ENCODE data around the gene LMO3. TPM values are rescaled to one million over a fixed set of nuclear protein-coding genes. Genes with fewer than 3 reads are reported as not detected.
A peak's percentile ranks its signal among the peaks of the same experiment; 100 is the strongest.

LMO3 gene
- total RNA-seq, 4 donors from 2014 or later = 9.2 to 55.1 (median 41.0) TPM

GRCh38 chr12:16611146-16611545 is 5.2 kb upstream of the LMO3 start:
- DNase-seq = no peak
- Histone ChIP-seq H3K36me3 (no peaks in the 10 kb centered on the region), H3K27me3 (peaks cover 35% of the 10 kb centered on the region), H3K4me1 (peaks cover 0 to 10% (median 1%) of the 10 kb centered on the region in 4 donors), H3K9me3 (no peaks in the 10 kb centered on the region), H3K4me3 (peak overlapping the region in 1 of 4 donors; percentile 8), H3K27ac (peak overlapping the region; percentile 42 to 85 (median 71))
- WGBS, 2 donors (ENCODE audit: low coverage in 1 of 2) = 28 to 52% methylated on average over 2 of the region's 2 CpGs
- TF ChIP-seq EP300 (IDR thresholded peaks at IDR 0.05; ENCODE audit: low read depth) (no peak), POLR2A (IDR thresholded peaks at IDR 0.05) (no peak), CTCF (IDR thresholded peaks at IDR 0.05) (no peak), POLR2AphosphoS5 (IDR thresholded peaks at IDR 0.05) (no peak)
- intact Hi-C loops (cut with DNase I; ENCODE audit: low total_unique reads) (no loop called here), in situ Hi-C loops (cut with MboI; ENCODE audit: low pct_ligation_motif_present in 1 of 4, low pct_unique_long_range_greater_than_20kb in 1 of 4, low sequenced_read_pairs in 3 of 4) (no loop called here)

- H3K4me3 ChIP-seq = no peak overlapping the region
Measured at GRCh38 chr12:16610743-16611142, 4.8 kb upstream of the LMO3 start.

GRCh38 chr12:16610001-16610585 is 4.1 kb upstream of the LMO3 start:
- H3K4me1 ChIP-seq = peaks cover 0 to 13% (median 2%) of the 10 kb centered on the region in 4 donors
- H3K36me3 ChIP-seq = no peaks in the 10 kb centered on the region
- intact Hi-C loops (cut with DNase I; ENCODE audit: low total_unique reads) (no loop called here), in situ Hi-C loops (cut with MboI; ENCODE audit: low pct_ligation_motif_present in 1 of 4, low pct_unique_long_range_greater_than_20kb in 1 of 4, low sequenced_read_pairs in 3 of 4) (no loop called here)
- WGBS, 2 donors (ENCODE audit: low coverage in 1 of 2) = 54 to 60% methylated on average over 5 to 7 of the region's 7 CpGs
- H3K9me3 ChIP-seq = no peaks in the 10 kb centered on the region
- H3K4me3 ChIP-seq = peak overlapping the region in 1 of 4 donors; percentile 35
- peaks cover 45% of the 10 kb centered on the region for H3K27me3 ChIP-seq
- peak overlapping the region; percentile 57 to 85 (median 71) for H3K27ac ChIP-seq
- no peak for DNase-seq
- TF ChIP-seq POLR2AphosphoS5 (IDR thresholded peaks at IDR 0.05) (no peak), EP300 (IDR thresholded peaks at IDR 0.05; ENCODE audit: low read depth) (no peak), POLR2A (IDR thresholded peaks at IDR 0.05) (no peak), CTCF (IDR thresholded peaks at IDR 0.05) (no peak)

More at GRCh38 chr12:16610743-16611142, 4.8 kb upstream of the LMO3 start:
- DNase-seq = no peak
- in situ Hi-C loops (cut with MboI; ENCODE audit: low pct_ligation_motif_present in 1 of 4, low pct_unique_long_range_greater_than_20kb in 1 of 4, low sequenced_read_pairs in 3 of 4) = no loop called here
- peaks cover 39% of the 10 kb centered on the region for H3K27me3 ChIP-seq
- no peak for TF ChIP-seq POLR2A (IDR thresholded peaks at IDR 0.05)
- peaks cover 0 to 10% (median 2%) of the 10 kb centered on the region in 4 donors for H3K4me1 ChIP-seq
- peak overlapping the region; percentile 57 to 85 (median 71) for H3K27ac ChIP-seq
- intact Hi-C loops (cut with DNase I; ENCODE audit: low total_unique reads) = no loop called here
- 10 to 11% methylated on average over 1 of the region's 1 CpG for WGBS, 2 donors (ENCODE audit: low coverage in 1 of 2)
- H3K36me3 ChIP-seq = no peaks in the 10 kb centered on the region
- H3K9me3 ChIP-seq = no peaks in the 10 kb centered on the region

- peaks cover 0 to 17% (median 2%) of the 10 kb centered on the region in 4 donors for H3K4me1 ChIP-seq
- H3K36me3 ChIP-seq = no peaks in the 10 kb centered on the region
- no peaks in the 10 kb centered on the region for H3K9me3 ChIP-seq
- DNase-seq = no peak
- H3K27me3 ChIP-seq = peaks cover 53% of the 10 kb centered on the region
- TF ChIP-seq POLR2AphosphoS5 (IDR thresholded peaks at IDR 0.05) (no peak), CTCF (IDR thresholded peaks at IDR 0.05) (no peak), POLR2A (IDR thresholded peaks at IDR 0.05) (no peak), EP300 (IDR thresholded peaks at IDR 0.05; ENCODE audit: low read depth) (no peak)
- intact Hi-C loops (cut with DNase I; ENCODE audit: low total_unique reads) (no loop called here), in situ Hi-C loops (cut with MboI; ENCODE audit: low pct_ligation_motif_present in 1 of 4, low pct_unique_long_range_greater_than_20kb in 1 of 4, low sequenced_read_pairs in 3 of 4) (no loop called here)
- H3K4me3 ChIP-seq = peak overlapping the region in 2 of 4 donors; percentile 5 to 35
- 25 to 28% methylated on average over 9 of the region's 9 CpGs for WGBS, 2 donors (ENCODE audit: low coverage in 1 of 2)
- H3K27ac ChIP-seq = peak overlapping the region; percentile 57 to 85 (median 71)
Measured at GRCh38 chr12:16608946-16609539, 3.1 kb upstream of the LMO3 start.
